ENCODE results near the gene SPATA31C1.

DNA sequence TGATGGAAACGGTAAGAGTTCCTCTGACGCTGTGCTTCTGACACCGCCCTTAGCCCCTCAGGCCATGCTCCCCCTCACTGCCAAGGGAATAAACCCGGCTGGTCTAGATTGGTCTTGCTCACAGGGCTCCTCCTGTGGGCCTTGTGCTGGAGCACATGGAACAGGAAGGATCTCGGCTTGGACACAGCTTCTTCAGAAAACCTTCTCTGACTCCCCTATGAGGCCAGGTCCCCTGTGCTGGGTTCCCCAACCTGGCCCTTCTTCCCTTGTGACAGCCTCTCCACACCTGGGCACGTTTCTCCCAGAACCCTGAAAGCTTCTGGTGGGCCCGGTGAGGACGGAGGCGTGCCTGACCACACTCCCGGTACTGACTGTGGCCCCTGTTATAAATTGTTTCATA lies 26.9 kb upstream of the SPATA31C1 start:
- TF ChIP-seq, protein P1, sequence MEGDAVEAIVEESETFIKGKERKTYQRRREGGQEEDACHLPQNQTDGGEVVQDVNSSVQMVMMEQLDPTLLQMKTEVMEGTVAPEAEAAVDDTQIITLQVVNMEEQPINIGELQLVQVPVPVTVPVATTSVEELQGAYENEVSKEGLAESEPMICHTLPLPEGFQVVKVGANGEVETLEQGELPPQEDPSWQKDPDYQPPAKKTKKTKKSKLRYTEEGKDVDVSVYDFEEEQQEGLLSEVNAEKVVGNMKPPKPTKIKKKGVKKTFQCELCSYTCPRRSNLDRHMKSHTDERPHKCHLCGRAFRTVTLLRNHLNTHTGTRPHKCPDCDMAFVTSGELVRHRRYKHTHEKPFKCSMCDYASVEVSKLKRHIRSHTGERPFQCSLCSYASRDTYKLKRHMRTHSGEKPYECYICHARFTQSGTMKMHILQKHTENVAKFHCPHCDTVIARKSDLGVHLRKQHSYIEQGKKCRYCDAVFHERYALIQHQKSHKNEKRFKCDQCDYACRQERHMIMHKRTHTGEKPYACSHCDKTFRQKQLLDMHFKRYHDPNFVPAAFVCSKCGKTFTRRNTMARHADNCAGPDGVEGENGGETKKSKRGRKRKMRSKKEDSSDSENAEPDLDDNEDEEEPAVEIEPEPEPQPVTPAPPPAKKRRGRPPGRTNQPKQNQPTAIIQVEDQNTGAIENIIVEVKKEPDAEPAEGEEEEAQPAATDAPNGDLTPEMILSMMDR (IDR thresholded peaks at IDR 0.05) = no peak
- TF ChIP-seq POLR2A (IDR thresholded peaks at IDR 0.05; ENCODE audit: low read length) (no peak), EHMT2 (IDR thresholded peaks at IDR 0.05; ENCODE audit: low read depth) (no peak), CEBPB (IDR thresholded peaks at IDR 0.05) (no peak), GATA3 (IDR thresholded peaks at IDR 0.05; ENCODE audit: borderline replicate concordance) (no peak), PHF8 (IDR thresholded peaks at IDR 0.05; ENCODE audit: borderline replicate concordance, low read depth) (no peak)
- TF ChIP-seq, protein P2, sequence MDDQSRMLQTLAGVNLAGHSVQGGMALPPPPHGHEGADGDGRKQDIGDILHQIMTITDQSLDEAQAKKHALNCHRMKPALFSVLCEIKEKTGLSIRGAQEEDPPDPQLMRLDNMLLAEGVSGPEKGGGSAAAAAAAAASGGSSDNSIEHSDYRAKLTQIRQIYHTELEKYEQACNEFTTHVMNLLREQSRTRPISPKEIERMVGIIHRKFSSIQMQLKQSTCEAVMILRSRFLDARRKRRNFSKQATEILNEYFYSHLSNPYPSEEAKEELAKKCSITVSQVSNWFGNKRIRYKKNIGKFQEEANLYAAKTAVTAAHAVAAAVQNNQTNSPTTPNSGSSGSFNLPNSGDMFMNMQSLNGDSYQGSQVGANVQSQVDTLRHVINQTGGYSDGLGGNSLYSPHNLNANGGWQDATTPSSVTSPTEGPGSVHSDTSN (IDR thresholded peaks at IDR 0.05) = no peak
- TF ChIP-seq, protein P3, sequence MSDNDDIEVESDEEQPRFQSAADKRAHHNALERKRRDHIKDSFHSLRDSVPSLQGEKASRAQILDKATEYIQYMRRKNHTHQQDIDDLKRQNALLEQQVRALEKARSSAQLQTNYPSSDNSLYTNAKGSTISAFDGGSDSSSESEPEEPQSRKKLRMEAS (IDR thresholded peaks at IDR 0.05) = no peak

All from A549 (cell line).